Measurements from ENCODE around the gene SLC25A43. TPM values are rescaled to one million over a fixed set of nuclear protein-coding genes. Genes with fewer than 3 reads are reported as not detected.

The SLC25A43 gene
- total and polyA plus RNA-seq, 9 of the 15 experiments (the other 6 are each of a cell fraction or from before 2014, with no cell fraction given): 1.3 to 8.4 (median 4.0) TPM

- Histone ChIP-seq H3K27ac (ENCODE audit: extremely low read depth, low read depth, low read length) (no peak overlapping the region), H3K4me3 (no peak overlapping the region), H4K20me1 (replicated peaks; ENCODE audit: control insufficient read depth, insufficient read depth, low read length) (no peaks in the 10 kb centered on the region), H3K9me3 (replicated peaks; ENCODE audit: control insufficient read depth, insufficient read depth, low read depth, low read length) (no peaks in the 10 kb centered on the region), H3K36me3 (ENCODE audit: control insufficient read depth, insufficient read depth, low read length) (no peaks in the 10 kb centered on the region), H3K9ac (ENCODE audit: insufficient read depth in 1 of 2, low read depth in 2 of 2, low read length in 2 of 2) (no peak overlapping the region), H3K4me1 (replicated peaks in 1 of 2; ENCODE audit: control insufficient read depth in 2 of 2, insufficient read depth in 2 of 2, low read length in 2 of 2) (peaks cover 6 to 9% of the 10 kb centered on the region in 2 experiments; a peak in 3 of 5 replicates), H3K4me2 (ENCODE audit: insufficient read depth, low read length) (no peak overlapping the region), H3K79me2 (ENCODE audit: control insufficient read depth, insufficient read depth, low read length) (no peaks in the 10 kb centered on the region), H3K9me1 (ENCODE audit: control insufficient read depth, insufficient read depth, low read length) (no peaks in the 10 kb centered on the region), H3K27me3 (ENCODE audit: control insufficient read depth in 2 of 2, insufficient read depth in 2 of 2, low read length in 2 of 2) (no peaks in the 10 kb centered on the region; a peak in 1 of 5 replicates), H2AFZ (ENCODE audit: low read depth, low read length) (no peak overlapping the region)
- no TSS peak for BruUV-seq (replicated peaks)
- no peak for TF ChIP-seq ZBTB40 (IDR thresholded peaks at IDR 0.05)
- TF ChIP-seq ZBTB40 (CRISPR knock-in tag; IDR thresholded peaks at IDR 0.05): no peak
- TF ChIP-seq MTA3 (IDR thresholded peaks at IDR 0.05; ENCODE audit: borderline replicate concordance): no peak
- TF ChIP-seq ZBTB8A (IDR thresholded peaks at IDR 0.05; ENCODE audit: partially characterized antibody): no peak
- intact Hi-C loops (cut with micrococcal nuclease): no loop called here
- no peak for FAIRE-seq
- in situ Hi-C loops (cut with MboI): no loop called here
- WGBS (ENCODE audit: insufficient coverage, low coverage, missing lambda C conversion rate): 77% methylated on average over 3 of the region's 4 CpGs
- no peak for ATAC-seq
- ChIA-PET CTCF (ENCODE audit: low intra/inter-chr PET ratio) (no interaction called here), POLR2A (interaction anchor here (0.6 to 2.2 kb wide), 4 partner anchors 9 to 77 kb away, joined by 3 to 9 read pairs (median 3); no protein-coding TSS in a partner anchor)
- DNase-seq (ENCODE audit: extremely low read depth in 1 of 4, low spot score in 3 of 4): no peak
These were observed 82.2 kb downstream of the SLC25A43 start for GRCh38 chrX:119481323-119481801.
